ENCODE measurements around the gene GAN. TPM values are rescaled to one million over a fixed set of nuclear protein-coding genes. Genes with fewer than 3 reads are reported as not detected.

GAN gene
- total and polyA plus RNA-seq, 10 of the 15 experiments (the other 5 are each of a cell fraction or from before 2014, with no cell fraction given), result 0.42 to 8.4 (median 2.5) TPM

- TF ChIP-seq USF2 (IDR thresholded peaks at IDR 0.05; ENCODE audit: borderline replicate concordance, low read depth, low read length) (no peak), RELA (IDR thresholded peaks at IDR 0.05; ENCODE audit: borderline replicate concordance, partially characterized antibody) (no peak), MYB (IDR thresholded peaks at IDR 0.05; ENCODE audit: borderline replicate concordance, low read depth, low read length) (no peak), TCF3 (IDR thresholded peaks at IDR 0.05; ENCODE audit: borderline replicate concordance, insufficient read depth, low read depth, low read length) (no peak), RB1 (IDR thresholded peaks at IDR 0.05; ENCODE audit: borderline replicate concordance) (no peak), BCL11A (IDR thresholded peaks at IDR 0.05; ENCODE audit: low read depth, low read length) (no peak), E4F1 (IDR thresholded peaks at IDR 0.05; ENCODE audit: borderline replicate concordance, partially characterized antibody) (no peak), SKIL (IDR thresholded peaks at IDR 0.05; ENCODE audit: low read depth, poor library complexity, severe bottlenecking) (no peak), GABPA (IDR thresholded peaks at IDR 0.05; ENCODE audit: low read depth) (no peak), ZNF24 (IDR thresholded peaks at IDR 0.05) (no peak), BHLHE40 (IDR thresholded peaks at IDR 0.05; ENCODE audit: borderline replicate concordance in 1 of 2, low read depth in 2 of 2, low read length in 1 of 2) (no peak)
Measured at GRCh38 chr16:81353895-81354294, 39.1 kb downstream of the GAN start (continued).
